ENCODE measurements around the gene COG1. TPM values are rescaled to one million over a fixed set of nuclear protein-coding genes. Genes with fewer than 3 reads are reported as not detected.

COG1 gene
- total RNA-seq, 1 experiment from 2014 or later = 25.3 TPM

Other genes starting within 250 kb of the COG1 start
- gene SLC39A11, start 100.4 kb upstream of the COG1 start, total RNA-seq (2014; rRNA removed; shearing (Covaris generic)) = 56.2 and 59.2 TPM in 2 replicates
- gene SSTR2, start 28.0 kb upstream of the COG1 start, total RNA-seq (2014; rRNA removed; shearing (Covaris generic)) = 4.3 and 4.8 TPM in 2 replicates
- gene CPSF4L, start 68.8 kb downstream of the COG1 start, total RNA-seq (2014; rRNA removed; shearing (Covaris generic)) = not detected in 2 replicates
- gene CDC42EP4, start 118.9 kb downstream of the COG1 start, total RNA-seq (2014; rRNA removed; shearing (Covaris generic)) = 42.1 and 53.8 TPM in 2 replicates